Head of caudate nucleus (tissue), 42 donors: Measurements from ENCODE around the gene RAB11B.
"Not testable (repeated sequence)": the region's sequence is repeated elsewhere in the genome, so short reads cannot be mapped to it uniquely, and the experiment has no call there.

ENCODE experiments used
- DNase-seq, 42 donors: peaks; one replicate each; pipeline versions ENCODE4 v3.0.0 to v3.0.0-alpha.2; 2020 to 2021; ENCODE audit warnings: mixed read lengths in 7 of 42
- intact Hi-C: fragments of 100-400 bp; cut with DNase I; formaldehyde crosslinking; loops from one replicate; pipeline ENCODE4 v1.15.0; 2022

The RAB11B gene

GRCh38 chr19:8366961-8367326 lies 23.2 kb upstream of the RAB11B start:
- intact Hi-C loops: no loop called here
- DNase-seq: peak in 7 of 42 donors; percentile 12 to 53 (median 24)

GRCh38 chr19:8367327-8368001 lies 22.7 kb upstream of the RAB11B start:
- peak; percentile 36 to 89 (median 76) for DNase-seq
- intact Hi-C loops: no loop called here

GRCh38 chr19:8370176-8371010 lies 19.8 kb upstream of the RAB11B start:
- no peak for DNase-seq
- intact Hi-C loops: no loop called here

- intact Hi-C loops: no loop called here
These were observed 19.0 kb upstream of the RAB11B start for GRCh38 chr19:8371011-8371804.

GRCh38 chr19:8373867-8374813 lies 16.0 kb upstream of the RAB11B start:
- DNase-seq: peak in 5 of 42 donors; percentile 18 to 38 (median 33)
- intact Hi-C loops: no loop called here

More at GRCh38 chr19:8371011-8371804, 19.0 kb upstream of the RAB11B start:
- DNase-seq: no peak

- DNase-seq: peak in 1 of 42 donors; percentile 2
- intact Hi-C loops: not testable (repeated sequence)
These were observed 14.4 kb upstream of the RAB11B start for GRCh38 chr19:8375766-8376165.

- intact Hi-C loops, DNase-seq: not testable (repeated sequence)
These were observed 13.7 kb upstream of the RAB11B start for GRCh38 chr19:8376373-8376974.

GRCh38 chr19:8377598-8377997 lies 12.6 kb upstream of the RAB11B start:
- intact Hi-C loops: no loop called here

GRCh38 chr19:8379156-8379891 lies 10.8 kb upstream of the RAB11B start:
- DNase-seq, intact Hi-C loops: not testable (repeated sequence)

More at GRCh38 chr19:8377598-8377997, 12.6 kb upstream of the RAB11B start:
- no peak for DNase-seq

- DNase-seq, intact Hi-C loops: not testable (repeated sequence)
These were observed 5.6 kb upstream of the RAB11B start for GRCh38 chr19:8384569-8384968.

- intact Hi-C loops: not testable (repeated sequence)
These were observed 5.1 kb upstream of the RAB11B start for GRCh38 chr19:8385103-8385502.

GRCh38 chr19:8385566-8385965 lies 4.6 kb upstream of the RAB11B start:
- intact Hi-C loops, DNase-seq: not testable (repeated sequence)

More at GRCh38 chr19:8385103-8385502, 5.1 kb upstream of the RAB11B start:
- not testable (repeated sequence) for DNase-seq

- DNase-seq, intact Hi-C loops: not testable (repeated sequence)
These were observed 3.7 kb upstream of the RAB11B start for GRCh38 chr19:8386419-8386818.

GRCh38 chr19:8386990-8387389 lies 3.2 kb upstream of the RAB11B start:
- DNase-seq: no peak
- intact Hi-C loops: no loop called here

GRCh38 chr19:8387688-8388611 lies 2.2 kb upstream of the RAB11B start:
- DNase-seq: no peak
- intact Hi-C loops: no loop called here

- intact Hi-C loops: no loop called here
- peak in 1 of 42 donors; percentile 13 for DNase-seq
These were observed 1.6 kb upstream of the RAB11B start for GRCh38 chr19:8388612-8388958.
